OCI-LY7 (cell line): ENCODE data around the gene STIP1.

Experiments
- CTCF ChIP-seq: fragments of 200-600 bp; sonication (generic); conservative IDR thresholded peaks from 2 replicates; pipeline ENCODE4 v1.5.1; 2014; ENCODE audit warnings: mild to moderate bottlenecking, antibody characterized with exemption, low read length, moderate library complexity, mixed read lengths
- EZH2phosphoT487 ChIP-seq: fragments of 200-600 bp; sonication (generic); IDR thresholded peaks from 2 replicates; pipeline ENCODE4 v1.6.1; 2018; ENCODE audit warnings: low read depth, borderline replicate concordance, mild to moderate bottlenecking, mixed run types, antibody characterized with exemption, low read length, moderate library complexity, mixed read lengths

- TF ChIP-seq CTCF (no peak; the same call in 1 of the 2 replicates), EZH2phosphoT487 (no peak)
These were observed 22.0 kb upstream of the STIP1 start for GRCh38 chr11:64163951-64164350.
